Superior temporal gyrus (tissue), 1 donor: ENCODE measurements around the gene TNFRSF8.
A peak's percentile ranks its signal among the peaks of the same experiment; 100 is the strongest.
"Not testable (repeated sequence)": the region's sequence is repeated elsewhere in the genome, so short reads cannot be mapped to it uniquely, and the experiment has no call there.

ENCODE experiments used
- DNase-seq: peaks from one replicate; pipeline ENCODE4 v3.0.0-alpha.2; 2016; ENCODE audit errors: extremely low spot score

The TNFRSF8 gene

DNA sequence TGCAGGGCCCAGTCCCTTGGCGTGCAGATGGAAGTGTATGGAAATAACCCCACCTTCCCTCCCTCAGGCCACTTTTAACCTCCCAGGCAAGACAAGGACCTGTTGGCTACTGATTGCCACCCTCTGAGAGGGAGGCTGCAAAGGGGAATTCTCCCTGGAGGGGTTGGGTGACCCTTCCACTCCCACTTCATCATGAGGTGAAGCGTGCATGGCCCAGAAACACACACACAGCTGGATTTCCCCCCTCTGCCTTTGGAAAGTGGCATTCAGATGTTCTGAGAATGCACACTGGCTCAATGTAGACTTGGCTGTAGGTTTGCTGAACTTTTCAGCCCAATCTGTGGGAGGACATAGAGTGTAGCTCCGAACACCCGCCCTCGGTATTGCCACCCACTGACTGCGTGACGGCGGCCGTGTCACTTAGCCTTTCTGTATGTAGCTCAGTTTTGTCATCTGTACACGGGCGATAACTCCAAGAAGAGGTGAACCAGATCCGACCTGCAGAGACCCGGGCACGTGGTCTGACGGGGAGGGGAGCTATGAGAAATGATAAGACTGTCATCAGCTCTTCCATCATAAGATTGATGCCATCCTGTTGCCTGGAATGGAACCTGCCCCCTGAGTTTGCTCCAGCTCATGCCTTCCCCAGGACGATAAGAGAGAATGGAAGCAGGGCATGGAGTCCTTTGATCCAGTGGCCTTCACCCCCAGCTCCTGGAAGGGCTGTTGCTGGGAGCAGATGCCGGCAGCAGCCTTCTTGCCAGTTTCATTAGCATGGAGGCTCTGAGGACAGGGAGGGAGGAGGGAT lies 24.5 kb upstream of the TNFRSF8 start:
- DNase-seq: no peak

DNA sequence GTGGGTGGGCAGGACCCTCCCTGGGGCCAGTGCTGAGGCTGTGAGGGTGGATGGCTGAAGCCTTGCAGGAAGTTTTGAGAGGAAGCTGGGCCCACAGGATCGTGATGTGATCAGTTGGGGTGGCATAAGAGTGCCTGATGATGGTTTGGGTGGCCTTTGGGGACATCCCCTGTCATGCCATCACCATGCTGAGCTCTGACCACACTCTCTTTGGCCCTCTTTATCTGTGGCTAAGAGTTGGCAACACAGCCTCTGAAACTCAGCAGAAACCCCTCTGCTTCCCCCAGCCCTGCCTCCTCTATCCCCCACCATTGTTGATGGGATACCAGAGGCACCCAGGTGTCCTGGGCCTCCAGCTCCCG lies 24.0 kb upstream of the TNFRSF8 start:
- DNase-seq: no peak

DNA sequence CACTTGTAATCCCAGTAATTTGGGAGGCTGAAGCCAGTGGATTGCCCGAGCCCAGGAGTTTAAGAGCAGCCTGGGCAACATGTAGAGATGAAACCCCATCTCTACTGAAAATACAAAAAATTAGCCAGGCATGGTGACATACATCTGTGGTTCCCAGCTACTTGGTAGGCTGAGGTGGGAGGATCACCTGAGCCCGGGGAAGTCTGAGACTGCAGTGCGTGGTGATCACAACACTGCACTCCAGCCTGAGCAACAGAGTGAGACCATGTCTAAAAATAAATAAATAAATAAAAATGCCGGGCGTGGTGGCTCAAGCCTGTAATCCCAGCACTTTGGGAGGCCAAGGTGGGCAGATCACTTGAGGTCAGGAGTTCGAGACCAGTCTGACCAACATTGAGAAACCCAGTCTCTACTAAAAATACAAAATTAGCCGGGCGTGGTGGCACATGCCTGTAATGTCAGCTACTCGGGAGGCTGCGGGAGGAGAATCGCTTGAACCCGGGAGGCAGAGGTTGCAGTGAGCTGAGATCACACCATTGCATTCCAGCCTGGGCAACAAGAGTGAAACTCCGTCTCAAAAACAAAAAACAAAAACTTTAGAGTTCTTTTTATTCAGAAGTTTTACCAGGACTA lies 23.2 kb upstream of the TNFRSF8 start:
- not testable (repeated sequence) for DNase-seq

DNA sequence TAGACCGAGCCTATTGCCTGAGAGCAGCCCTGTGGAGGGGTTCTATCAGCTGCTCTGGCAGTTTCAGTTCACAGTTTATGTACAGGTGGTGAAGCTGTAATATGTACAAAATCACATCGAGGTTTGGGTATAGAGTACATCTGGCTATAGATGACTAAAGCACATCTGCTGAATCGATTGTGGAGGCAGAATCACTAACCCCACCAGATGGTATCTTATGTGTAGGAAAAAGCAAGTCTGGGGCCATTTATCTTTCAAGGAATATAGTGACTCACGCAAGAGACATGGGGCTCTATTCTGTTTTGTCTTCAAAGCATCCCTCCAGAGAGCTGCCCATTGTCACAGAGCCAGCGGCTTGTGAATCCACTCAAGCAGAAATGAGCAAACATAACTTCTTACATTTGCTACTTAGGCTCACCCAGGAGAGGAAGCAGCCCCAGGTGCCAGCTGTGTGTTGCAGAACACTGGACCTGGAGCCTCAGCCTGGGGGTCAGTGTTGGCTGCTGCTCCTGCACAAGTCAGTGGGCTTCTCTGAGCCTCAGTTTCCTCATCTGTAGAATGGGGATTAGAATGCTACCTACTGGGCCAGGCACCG lies 22.5 kb upstream of the TNFRSF8 start:
- no peak for DNase-seq

DNA sequence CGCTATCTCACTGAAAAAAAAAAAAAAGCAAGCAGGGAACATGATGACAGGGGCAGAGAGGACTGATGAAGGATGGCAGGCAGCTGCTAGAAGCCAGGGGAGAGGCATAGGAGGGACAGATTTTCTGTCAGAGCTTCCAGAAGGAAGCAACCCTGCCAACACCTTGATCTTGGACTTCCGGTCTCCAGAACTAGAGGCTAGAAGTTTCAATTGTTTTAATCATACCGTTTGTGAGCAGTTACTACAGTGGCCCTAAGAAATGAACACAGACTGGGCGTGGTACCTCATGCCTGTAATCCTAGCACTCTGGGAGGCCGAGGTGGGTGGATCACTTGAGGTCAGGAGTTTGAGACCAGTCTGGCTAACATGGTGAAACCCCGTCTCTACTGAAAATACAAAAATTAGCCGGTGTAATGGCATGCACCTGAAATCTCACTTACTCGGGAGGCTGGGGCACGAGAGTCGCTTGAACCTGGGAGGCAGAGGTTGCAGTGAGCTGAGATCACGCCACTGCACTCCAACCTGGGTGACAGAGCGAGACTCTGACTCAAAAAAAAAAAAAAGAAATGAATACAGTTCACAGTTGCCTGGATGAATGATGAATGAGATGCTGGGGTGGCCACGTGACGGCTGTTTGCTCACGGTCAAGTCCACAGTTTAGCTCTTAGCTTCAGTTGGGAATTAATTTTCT lies 18.8 kb upstream of the TNFRSF8 start:
- not testable (repeated sequence) for DNase-seq

DNA sequence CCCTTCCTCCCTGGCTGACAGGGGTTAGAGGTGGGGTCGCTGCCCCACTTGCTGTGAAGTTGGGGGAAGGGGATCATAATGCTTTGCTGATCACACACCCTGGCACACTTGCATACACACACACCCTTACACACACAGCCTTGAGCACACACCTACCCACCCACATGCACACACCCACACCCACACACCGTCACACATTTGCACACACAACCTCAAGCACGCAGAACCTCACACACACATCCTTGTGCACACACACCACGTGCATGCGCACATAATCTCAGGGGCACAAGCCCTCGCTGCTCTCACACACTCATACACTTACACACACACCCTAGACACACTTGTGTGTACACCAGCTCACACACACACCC lies 16.4 kb upstream of the TNFRSF8 start:
- no peak for DNase-seq

DNA sequence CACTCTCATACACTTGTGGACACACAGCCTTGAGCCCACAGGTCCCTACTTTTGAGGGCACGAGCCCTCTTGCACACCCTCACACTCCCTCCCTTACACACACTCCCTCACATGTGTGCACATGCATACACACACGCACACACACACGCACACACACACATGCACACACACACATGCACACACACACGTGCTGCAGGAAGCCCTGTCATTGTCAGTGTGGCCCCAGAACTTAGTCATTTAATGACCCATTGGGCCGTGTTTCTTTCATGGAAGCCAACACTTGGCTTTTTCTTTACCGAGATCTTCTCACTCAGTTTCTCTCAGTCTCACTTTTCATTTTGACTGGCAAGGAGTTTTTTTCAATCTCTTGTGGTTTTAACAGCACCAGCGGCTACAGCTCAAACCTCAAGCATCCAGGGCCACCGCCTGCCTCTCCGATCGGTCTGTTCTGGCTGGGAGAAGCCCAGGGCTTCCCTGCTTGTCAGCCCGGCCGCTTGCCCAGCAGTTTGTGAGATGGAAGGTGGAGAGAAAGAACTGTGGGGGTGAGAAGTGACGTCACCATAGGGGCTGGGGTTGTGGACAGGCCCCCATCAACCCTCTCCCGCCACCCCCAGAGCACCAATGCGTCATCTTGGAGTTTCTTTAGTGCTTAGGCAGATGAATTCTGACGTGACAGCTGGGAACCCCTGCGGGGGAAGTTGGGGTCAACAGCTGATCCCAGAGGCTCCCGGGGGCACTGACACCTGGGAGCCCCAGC lies 15.8 kb upstream of the TNFRSF8 start:
- no peak for DNase-seq

DNA sequence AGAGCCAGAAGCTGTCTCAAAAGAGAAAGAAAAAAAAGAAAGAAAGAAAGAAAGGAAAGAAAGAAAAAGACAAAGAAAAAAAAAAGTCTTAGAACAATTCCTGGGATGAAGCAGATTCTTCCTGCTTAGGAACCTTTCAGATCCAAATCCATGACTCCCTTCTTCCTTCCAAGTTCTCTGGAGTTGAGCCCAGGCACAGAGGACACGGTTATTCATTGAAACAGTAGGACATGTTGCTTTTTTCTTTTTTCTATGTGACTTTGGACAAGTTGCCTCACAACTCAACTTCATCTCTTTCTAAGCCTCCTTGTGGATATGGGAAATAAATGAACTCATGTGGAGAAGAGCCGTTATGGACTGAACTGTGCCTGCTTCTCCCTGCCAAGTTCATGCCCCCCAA lies 14.7 kb upstream of the TNFRSF8 start:
- DNase-seq: no peak

DNA sequence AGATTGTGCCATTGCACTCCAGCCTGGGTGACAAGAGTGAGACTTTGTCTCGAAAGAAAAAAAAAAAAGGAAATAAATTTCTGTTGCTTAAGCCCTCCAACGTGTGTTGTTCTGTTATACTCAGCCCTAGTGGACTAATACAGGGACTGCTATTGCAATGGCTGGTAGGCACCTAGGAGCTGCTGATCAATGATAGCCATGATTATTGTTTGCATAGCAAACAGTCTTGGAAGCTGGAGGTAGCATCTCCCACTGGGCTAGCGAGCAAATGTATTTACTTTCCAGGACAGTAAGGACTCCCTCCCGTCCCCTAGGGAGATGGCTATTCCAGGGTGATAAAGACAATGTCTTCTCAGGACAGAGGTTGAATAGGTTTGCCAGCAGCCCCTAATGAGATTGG lies 13.5 kb upstream of the TNFRSF8 start:
- no peak for DNase-seq

DNA sequence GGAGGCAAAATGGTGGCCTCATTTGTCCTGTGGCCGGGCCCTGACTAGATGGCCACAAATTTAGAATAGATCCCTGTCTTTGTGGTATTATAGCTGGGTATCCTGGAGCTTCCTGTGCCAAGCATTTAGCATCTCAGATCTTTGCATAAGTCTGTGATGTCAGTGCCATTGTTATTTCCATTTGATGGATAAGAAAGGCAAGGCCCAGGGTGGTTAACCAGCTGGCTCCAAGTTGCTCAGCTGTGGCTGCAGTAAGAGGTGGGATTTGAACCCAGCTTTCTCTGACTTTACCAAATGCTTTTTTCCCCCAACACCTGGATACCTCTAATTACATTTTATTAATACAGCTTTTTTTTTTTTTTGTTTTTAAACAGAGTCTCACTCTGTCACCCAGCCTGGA lies 11.7 kb upstream of the TNFRSF8 start:
- no peak for DNase-seq

DNA sequence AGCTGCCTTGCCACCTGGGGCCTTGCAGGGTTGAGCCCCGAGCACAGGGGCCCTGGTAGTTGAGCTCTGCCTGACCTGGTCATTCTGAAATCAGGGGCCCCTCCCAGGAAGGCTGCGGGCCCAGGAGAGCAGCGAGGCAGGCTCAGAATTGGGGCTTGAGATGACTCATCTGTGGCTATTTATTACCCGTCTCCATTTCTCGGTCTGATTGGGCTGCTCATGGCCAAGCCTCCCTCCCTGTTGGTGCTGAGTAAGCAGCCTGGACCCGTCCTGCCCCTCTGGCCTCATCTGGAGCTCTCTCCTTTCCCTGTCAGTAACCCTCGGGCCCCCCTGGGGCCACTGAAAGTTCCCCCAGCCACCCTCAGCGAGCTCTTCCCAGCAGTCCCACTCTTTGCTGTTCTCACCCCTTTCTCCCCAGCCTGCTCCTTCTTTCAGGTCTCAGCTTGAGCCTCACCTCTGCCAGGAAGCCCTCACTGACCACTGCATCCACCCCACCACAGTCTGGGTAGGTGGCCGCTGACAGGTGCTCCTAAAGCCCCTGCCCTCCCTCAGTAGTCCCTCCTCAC lies 11.0 kb upstream of the TNFRSF8 start:
- DNase-seq: peak; percentile 13

DNA sequence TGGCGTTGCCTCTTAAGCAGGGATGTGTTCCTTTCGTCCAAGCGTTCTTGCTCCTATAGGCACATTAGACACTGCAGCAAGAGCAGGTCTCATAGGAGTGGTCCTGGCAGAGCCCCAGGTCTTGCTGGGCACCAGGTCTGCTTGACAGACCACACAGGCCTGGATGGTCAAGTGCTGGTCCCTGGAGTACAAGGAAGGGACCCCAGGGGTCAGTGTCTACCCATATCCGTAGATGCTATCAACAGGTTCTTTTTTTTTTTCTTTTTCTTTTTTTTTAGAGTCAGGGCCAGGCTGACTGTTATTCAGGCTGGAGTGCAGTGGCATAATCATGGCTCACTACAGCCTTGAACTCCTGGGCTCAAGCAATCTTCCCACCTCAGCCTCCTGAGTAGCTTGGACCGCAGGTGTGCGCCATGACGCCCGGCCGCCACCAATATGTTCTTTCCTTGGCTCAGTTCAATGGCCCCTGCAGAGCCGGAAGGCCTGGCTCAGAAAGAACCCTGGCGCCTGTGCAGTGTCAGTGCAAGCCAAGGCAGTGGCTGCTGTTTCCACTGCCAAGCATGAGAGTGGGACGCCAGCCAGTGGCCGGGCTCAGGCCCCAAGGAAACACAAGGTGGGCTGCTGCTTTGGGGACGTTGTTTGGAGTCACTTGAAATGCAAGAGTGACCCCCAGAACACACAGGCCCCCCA lies 10.0 kb upstream of the TNFRSF8 start:
- DNase-seq: no peak

DNA sequence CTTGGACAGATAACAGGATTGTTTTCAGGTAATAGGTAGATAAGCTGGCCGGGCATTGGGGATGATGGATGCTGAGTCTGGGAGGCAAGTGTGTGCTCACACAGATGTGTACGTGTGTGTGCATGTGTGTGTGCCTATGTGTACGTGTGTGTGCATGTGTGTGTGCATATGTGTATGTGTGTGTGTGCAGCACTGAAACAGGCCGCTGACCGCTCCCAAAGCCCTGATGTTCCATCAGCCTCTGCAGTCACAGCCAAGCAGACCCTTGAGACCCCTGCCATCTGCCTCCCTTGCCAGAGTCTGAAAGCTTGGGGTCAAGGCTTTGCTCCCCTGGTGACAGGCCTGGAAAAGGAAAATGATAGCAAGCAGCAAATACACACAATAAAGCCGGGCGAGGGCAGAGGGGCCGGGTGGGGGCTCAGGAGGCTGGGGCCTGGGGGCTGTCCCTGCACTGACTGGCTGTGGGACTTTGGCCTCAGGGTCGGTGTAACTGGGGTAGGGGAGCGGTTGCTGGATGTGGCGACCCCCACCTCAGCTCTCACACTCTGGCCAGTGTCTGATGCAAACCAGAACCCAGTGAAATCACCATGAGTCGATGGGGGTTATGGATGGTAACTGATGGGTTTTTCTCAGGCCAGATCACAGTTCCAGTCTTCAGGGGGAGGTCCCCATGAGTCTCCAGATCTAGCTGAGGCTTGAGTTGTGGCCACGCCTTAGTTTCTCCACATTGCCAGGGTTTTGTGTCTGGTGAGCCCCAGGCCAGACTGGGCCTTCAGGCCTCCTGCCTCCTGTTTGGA lies 9.2 kb upstream of the TNFRSF8 start:
- no peak for DNase-seq

DNA sequence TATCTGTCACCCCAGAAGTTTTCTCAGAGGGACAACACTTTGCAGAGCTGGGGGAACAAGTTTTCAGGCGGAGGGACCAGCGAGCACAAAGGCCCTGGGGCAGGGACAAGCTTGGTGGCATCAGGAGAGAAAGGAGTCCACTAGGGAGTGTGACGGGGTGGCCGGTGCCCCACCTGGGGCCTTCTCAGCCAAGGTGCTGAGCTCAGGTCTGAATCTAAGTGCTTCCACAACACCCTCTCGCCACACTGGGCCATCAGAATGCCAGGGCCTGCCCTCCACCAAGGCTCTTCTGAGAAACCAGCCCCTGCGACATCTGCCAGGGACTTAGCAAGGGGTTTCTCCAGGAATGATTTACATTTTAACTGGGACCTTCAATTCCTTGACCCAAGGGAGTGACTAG lies 7.8 kb upstream of the TNFRSF8 start:
- DNase-seq: no peak

DNA sequence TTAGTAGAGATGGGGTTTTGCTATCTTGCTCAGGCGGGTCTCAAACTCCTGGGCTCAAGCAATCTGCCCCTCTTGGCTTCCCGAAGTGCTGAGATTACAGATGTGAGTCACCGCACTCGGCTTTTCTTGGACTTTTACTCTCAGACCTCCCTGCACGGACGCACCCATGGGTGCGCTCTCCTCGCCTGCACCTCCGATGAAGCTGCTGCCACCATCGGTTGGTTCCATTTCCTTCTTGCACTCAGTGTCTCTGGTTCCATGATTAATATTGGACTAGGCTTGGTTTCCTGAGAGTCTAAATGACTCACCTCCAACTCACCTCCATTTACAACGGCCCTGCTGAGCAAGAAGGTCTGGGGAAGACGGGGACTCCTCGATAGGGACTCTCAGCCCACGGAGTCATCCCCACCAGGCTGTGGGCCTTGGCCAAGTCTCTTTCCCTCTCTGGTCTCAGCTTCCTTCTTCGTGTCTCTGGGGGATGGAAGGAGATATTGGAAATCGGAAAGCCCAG lies 6.7 kb upstream of the TNFRSF8 start:
- DNase-seq: no peak

DNA sequence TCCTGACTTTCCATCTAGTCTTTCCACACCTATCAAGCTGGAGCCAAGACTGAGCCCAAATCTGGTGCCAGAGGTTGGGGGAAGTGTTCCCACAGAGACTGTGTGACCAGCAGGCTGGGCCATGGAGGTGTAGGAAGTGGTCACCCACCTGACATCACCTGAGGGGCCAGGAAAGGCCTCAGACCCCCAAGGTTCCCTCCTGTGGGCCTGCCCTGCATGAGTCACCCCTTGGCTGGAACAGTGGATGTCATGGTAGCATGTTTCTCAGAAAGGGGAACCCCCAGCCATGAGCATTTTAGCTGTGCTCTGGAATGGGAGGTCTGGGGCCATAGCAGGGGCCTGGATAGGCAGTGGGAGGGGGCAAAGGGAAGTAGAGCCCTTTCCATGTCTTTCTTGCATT lies 5.7 kb upstream of the TNFRSF8 start:
- DNase-seq: no peak

DNA sequence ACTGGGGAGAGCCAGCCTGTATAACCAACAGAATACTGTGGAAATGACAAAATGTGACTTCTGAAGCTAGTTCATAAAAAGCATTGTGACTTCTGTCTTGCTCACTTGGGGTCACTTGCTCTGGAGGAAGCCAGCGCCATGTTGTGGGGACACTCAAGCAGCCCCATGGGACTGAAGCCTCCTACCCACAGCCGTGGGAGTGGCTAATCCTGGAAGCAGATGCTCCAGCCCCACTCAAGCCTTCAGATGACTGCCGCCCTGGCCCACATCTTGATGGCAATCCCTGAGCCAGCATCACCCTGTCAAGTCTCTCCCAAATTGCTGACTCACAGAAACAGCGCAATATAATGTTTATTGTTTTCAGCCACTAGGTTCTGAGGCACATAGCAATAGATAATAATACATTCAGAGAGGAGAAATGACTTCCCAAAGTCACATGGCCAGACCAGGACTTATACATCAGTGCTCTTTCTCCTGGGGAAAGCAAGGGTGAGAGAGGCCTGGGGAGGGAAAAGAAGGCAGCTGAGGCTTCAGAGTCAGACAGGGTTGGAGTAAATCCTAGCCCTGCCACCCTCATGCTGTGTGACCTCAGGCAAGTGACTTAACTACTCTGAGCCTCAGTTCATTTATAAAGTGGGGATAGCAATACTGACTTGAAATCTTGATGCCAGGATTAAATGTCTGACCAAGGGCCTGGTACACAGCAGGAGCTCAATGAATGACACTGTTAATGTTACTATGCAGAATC lies 5.0 kb upstream of the TNFRSF8 start:
- DNase-seq: no peak

DNA sequence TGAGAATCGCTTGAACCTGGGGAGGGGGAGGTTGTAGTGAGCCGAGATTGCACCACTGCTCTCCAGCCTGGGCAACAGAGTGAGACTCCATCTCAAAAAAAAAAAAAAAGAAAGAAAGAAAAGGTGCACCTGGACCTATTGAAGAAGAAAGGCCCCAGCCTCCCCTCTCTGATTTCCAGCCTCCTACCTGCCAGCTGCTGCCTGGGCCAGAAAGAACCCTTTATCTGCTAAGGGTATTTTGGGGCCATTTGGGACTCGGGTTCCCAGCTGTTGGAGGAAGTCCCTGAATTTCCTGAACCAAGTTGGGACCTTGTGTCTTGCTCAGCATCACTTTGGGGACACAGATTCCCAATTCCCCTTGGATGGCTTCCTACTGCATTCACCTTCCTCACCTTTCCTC lies 3.9 kb upstream of the TNFRSF8 start:
- no peak for DNase-seq
